ENCODE results near the gene NPY1R.

The NPY1R gene

GRCh38 chr4:163274861-163275260 is 57.5 kb downstream of the NPY1R start:
- DNase-seq: no peak
